ENCODE data around the gene TMEM54.

Gene TMEM54

DNA sequence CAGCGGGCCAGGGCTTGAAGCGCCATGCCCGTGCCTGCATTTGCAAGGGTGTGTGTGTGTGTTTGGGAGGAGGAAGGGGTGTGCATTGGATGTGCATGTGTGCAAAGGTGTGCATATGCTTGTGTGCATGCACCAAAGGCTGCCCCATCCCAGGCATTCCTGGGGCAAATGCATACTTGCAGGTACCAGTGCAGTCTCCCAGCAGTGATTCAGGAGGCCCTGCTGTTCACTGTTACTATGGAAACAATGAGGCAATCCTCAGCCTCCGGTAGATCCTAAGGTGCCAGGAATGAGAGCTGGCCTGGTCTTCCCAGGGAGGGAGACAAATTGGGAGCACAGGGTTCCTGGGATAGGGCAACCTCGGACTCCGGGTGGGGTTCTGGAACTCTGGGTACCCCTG is 23.0 kb downstream of the TMEM54 start:
- DNase-seq = no peak

DNA sequence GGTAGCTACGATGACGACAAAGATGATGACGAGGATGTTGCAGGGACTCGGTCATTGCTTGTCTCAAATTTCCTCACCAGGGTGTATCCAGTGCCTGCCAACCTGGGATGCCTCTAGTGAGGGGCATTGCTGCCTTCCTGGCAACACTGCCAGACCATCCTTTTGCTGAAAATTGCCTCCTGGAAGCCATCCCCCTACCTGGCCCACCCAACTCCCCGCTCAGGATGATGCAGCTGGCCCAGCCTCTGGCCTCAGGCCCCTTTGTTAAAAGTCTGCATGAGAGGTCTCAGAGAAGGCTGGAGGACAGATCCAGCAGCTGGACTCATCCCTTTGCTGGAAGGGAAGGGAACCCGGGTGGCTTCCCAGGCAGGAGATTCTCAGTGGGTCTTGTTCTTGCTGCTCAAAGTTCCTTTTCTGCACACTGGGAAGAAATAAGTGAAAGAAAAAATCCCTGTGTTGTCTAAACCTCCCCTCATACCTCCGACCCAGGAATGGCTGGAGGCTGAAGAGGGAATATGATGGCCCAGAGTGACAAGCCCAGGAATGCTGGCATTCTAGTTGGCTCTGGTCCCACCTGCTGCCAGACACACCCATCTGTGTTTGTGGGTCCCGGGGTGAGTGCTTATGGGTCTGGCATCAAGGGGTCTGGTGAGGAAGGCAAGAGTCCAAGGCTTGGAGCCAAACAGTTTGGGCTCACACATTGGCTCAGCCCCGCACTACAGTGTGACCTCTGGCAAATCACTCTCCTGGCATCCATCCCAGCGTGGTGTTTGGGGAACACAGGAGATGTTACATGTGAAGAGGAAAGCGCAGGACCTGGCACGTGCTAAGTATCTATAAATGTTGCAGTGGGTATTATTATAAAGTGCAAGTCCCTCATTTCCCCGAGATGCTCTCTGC is 23.7 kb downstream of the TMEM54 start:
- no peak for DNase-seq

DNA sequence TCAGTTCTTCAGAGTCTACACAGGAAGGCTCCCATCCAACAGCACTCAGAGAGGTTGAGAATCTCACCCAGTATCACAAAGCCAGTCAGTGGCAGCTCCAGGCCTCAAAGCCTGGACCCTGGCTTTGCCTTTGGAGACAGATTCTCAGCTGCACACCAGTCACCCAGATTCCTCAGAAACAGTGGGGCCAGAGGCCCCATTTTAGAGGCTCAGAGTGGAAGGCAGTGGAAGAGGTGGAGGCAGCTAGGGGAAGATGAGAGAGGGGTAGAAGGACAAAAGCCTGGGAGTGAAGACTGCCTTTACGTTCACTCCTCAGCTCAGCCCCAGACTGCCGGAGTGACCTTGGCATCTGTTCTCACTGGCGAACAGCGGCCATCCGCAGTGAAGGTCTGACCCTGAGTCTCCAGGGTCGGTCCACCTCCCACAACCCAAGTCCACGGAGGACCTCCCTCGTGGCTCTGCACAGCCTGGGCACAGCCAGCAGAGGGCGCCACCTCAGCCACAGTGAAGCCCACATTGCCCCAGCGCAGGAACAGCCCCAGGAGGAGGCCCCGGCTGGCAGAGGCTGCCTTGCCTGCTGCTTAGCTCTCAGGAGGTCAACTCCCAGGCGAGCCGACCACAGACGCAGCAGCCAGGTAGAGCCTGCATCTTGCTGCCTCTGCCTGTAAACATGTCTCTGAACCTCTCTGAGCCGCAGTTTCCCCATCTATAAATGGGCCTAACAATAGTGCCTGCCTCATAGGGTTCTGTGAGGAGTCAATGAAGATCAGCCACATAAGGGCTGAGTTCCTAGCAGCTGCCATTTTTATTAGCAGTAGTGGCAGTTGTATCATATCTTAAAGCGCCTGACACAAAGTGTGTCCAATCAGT is 24.6 kb downstream of the TMEM54 start:
- peak; percentile 38 to 78 for DNase-seq

DNA sequence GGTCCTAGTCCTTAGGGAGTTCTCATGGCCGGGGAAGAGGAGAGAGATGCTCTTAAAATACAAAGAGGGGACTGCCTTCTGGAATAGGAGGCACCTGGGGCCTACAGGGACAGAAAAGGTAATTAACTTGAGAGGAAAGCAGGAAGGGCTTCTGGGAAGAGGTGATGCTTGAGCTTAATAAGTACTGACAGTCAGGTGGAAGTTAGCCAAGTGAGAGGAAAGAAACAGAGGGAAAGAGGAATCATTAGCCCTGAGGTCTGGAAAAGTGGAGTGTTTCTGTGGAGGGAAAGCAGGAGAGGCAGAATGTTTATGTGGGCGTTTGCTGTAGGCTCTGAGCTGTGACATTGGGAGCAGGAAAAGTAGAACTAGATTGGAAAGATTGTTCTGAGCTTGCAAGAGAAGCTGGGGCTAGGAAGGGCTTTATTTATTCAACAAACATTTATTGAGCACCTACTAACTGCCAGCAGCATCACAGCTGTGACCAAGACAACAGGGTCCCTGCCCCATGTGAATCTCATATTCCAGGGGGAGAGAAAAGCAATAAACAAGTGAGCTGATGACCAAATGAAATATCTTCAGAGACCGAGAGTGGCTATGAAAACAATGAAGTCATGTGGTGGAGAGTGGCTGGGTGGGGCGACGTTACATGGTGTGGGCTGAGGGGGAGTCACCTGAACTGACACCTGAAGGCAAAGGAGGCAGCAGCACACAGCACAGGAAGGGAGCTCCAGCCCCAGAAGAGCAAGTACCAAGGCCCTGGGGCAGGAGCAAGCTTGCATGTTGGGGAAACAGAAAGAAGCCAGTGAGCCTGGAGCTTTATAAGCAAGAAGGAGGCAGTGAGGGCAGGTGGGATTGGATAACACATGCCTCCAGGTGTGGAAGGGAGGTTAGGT is 26.1 kb downstream of the TMEM54 start:
- no peak for DNase-seq

DNA sequence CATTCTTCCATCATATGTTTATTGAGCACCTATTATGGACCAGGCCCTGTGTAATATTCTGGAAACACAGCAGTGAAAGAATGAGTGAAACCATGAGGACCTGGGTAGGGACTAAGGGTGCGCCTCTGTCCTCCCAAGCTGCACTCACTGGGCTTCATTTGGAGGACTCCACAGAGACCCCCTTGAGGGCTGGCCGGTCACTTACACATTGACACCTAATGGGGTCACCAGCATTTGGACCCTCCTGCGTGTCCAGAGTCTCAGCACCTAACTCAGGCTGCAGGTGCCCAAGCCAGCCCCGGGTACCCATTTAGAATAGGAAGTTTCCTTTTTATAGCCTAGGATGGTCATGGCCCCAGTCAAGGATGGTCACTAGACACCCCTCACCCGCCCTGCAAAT is 27.7 kb downstream of the TMEM54 start:
- DNase-seq = no peak

DNA sequence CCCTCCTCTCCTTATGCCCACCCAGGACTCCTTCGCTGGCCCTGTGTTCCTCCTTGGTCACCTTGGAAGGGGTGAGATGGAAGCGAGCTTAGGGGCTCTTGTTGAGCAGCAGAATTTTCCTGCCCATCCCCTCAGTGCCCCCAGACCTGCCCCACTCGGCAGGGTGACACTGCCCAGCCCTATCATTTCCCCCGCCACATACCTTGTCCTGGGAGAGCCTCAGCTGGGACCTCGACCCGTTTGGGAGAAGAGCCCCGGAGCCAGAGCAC is 29.1 kb downstream of the TMEM54 start:
- no peak for DNase-seq

DNA sequence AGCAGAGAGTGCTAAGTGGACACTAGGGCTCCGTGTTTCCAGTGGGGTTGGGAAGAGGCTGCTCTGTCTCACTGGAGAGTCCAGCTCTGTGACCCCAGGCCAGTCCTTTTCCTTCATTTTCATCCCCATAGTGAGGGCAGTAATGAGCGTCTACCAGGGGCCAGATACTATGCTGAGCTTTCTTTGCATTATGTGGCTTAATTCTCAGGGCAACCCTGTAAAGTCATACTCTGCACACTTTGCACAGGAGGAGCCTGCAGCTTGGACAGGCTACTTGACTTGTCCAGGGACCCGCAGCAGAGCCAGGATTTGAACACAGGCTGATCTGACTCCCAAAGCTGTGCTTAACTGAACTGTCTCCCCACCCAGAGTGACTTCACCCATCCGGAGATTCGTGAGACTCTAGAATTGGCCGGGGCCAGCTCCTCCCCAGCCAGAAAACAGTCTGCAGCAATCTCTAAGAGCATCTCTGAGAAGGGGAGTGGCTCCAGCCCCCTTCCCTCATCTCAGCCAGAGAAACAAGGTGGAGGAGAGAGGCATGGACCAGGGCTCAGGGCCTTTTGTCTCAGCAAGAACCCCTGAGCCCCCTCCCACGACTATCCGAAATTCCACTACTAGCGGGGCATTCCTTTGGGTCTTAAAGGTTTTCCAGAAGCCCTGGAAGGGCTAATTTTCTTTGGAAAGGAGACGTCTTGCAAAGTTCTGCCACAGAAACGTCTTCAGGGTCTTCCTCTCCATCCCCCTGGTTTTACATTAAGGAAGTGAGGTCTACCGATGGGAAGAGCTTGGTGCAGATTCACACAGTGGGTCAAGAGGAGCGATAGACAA is 29.6 kb downstream of the TMEM54 start:
- DNase-seq = no peak

DNA sequence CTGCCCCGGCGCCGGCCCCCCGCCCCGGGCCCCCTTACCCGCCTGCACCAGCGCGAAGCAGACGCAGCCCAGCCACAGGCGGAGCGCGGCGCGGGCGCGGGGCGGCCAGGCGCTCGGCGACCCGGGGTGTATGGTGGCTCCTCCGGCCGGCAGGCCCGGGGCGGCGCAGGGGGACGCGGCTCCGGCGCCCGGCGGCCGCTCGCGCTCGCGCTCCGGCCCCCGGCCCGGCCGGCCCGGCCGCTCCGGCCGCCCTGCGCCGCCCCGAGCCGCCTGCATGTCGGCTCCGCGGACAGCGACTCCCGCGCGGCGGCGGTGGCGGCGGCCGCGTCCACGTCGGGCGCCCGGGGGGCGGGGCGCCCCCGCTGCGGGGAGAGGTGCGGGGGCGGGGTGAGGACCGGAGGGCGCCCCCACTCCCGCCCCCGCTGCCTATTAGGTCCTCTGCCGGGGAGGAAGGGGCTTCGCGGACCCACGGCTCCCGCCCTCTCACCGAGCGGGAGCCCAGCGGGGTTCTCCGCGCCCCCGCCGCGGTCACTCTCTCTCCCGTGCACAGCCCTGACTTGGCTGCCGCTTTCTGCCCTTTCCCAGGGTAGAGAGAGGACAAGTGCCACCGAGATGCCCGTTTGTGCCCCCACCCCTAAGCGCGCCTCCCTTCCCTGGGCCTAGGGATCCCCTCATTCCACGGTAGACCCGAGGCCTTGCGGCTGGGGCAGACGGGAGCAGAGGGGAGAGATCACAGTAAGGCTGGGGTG is 30.4 kb downstream of the TMEM54 start, which contains the start of gene FNDC5:
Gene FNDC5 (minus strand): TSS at position 298 of the 749 bp plus-strand sequence.
- DNase-seq = no peak

DNA sequence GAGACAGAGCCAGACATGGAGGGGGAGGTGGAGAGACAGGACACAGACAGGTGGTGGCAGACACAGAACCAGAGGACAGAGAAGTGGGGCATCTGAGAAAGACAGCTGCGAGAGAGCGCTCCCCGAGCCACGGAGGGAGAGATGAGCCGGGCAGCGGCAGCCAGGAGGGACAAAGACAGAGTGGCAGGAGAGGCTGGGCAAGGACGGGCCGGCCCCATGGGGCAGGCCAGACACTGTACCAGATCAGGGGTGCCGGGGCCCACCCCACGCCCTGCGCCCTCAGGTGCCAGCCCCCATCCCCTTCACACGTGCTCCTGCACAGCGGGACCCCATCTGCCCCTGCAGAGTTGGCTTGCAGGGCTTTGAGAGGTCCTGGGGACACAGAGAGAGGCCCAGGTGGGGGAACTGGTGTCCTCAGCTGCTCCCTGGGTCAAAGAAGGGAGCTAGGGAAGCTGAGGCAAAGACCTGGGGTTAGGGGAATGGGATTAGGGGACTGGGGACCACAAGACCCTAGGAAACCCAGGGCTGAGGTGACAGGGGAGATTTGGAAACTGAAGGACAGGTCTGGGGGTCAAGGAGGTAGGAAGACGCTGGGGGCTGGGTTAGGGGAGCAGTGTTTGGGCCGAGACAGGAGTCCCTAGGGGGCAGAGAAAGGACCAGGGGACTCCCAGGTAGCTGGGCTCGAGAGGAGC is 31.1 kb downstream of the TMEM54 start:
- no peak for DNase-seq

DNA sequence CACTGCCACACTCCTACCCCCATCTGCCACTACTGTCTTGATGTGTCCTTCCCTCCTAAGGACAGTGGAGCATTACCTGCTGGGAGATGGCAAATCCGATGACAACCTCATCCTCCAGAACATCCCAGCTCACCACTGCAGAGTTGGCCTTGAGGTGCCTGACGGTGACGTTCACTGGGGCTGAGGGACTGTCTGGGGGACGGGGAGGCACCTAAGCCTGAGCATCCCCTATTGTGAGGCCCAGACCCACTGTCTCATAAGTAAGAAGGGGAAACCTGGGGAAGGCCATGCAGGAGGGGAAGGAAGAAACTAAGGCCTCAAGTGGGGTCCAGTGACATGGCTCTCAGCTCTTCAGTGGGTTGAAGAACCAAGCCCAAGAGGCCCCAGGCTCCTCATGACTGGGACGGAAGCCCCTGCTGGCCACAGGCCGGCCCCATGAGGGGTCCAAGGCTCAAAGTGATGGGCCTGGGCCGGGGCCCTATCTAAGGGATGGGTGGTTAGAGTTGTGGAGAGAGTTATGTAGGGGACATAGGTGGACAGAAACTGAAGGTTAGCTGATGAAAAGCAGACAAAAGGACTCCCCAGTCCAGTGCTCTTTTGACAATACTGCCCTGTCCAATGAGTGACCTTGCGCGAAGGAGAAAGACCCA is 32.3 kb downstream of the TMEM54 start:
- no peak for DNase-seq

DNA sequence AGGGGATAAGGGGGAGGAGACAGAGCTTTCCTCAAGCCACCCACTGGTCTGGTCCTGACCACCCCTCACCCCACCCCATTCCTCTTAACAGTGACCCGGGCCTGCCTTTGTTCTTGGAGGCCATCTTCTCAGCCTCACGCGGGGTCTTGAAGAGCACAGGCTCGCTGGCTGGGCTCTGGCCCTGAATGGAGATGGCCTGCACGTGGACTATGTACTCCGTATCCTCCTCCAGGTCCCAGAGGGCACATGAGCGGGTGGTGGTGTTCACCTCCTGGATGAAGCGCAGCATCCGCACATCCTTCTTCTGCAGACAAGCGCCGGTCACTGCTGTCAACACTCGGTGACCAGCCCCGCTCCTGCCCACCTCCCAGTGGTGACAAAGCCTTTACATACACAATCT is 33.1 kb downstream of the TMEM54 start:
- no peak for DNase-seq

DNA sequence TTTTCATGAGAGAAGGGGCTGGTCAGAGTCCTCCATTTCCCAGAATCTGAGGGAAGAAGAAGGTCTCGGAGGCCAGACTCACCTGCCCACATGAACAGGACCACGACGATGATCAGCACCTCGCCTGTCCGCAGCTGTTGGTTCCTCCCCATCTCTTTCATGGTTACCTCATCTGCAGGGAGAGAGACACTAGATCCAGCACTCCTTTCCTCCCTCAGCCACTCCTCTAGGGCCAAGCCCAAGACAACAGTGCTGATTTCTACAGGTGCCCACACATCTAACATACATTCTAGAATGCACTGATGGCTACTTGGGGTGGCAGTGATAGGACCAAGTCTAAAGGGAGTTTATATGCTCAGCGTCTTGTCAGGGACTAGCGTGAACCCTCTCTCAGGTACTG is 33.5 kb downstream of the TMEM54 start:
- no peak for DNase-seq

DNA sequence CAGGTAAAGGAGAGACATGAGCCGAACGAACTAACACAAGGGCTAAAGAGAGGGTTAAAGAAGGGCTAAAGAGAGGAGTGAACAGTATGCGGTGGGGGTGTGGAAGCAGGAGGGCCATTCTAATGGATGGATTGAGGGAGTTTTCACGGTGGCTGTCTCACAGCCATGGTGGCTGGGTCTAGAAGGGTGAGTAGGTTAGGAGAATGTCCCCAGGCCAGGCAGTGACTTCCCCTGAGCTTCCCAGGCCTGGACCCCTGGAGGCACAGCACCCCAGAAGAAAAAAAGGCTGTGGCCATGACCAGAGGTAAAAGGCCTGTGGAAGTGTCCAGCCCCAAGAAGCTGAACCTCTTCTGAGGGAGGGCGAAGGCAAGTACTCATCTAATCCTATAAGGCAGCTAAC is 34.0 kb downstream of the TMEM54 start:
- DNase-seq = no peak

DNA sequence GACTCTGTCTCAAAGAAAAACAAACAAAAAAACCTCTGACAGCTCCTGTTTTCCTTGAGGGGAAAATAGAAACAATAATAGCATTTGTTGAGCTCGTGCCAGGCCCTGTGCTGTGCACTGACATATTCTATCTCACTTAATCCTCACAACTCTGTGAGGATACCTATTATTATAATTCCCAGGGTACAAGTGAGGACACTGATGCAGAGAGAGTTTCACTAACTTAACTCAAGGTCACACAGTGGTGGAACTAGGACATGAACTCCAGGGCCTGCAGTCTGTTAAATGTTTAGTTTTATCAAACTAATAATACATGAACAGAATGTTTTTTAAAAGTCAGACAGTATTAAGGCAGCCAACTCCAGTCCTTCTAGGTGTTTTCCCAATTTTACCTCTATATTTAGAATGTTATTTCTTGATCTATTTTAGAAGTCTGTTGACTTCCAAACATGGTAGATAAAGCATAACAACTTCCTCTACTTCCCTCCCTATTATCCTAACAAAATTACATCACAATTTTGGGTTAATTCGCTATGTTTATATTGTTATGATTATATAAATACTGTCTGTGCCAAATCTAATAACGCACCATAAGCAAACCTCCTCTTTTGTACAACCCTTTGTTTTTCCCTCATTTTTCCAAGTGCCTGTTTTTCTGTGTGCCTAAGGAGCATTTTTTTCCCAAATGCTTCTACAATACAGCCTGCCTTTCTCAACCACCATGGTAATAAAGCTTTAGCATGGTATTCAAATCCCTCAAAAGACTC is 35.4 kb downstream of the TMEM54 start:
- DNase-seq = no peak

DNA sequence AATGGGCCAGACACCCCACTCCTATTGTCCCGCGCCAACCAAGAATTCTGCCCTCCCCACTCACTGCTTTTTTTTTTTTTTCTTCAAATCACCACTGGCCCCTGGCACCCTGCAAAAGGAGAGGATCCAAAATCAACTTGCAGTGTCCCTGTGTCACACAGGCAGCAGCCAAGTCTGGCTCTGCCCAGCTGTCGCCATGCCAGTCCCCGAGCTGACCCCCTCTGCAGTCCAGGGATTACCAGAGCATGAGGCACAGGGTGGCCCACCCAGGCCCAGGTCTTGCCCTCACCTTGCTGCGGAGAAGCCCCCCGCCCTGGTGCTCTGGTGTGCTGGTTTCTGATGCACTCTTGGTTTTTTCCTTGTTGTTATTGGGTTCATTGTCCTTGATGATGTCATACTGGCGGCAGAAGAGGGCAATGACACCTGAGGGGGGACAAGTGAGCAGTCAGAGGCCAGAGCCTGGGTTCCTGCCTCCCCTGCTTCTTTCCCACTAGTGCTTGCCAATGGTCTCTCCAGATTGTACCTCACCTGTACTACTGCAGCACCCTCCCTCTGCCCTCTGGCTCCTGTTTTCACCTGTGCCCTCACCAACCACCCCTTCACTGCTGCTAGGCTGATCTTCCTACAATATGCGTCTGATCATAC is 36.7 kb downstream of the TMEM54 start:
- DNase-seq = no peak

DNA sequence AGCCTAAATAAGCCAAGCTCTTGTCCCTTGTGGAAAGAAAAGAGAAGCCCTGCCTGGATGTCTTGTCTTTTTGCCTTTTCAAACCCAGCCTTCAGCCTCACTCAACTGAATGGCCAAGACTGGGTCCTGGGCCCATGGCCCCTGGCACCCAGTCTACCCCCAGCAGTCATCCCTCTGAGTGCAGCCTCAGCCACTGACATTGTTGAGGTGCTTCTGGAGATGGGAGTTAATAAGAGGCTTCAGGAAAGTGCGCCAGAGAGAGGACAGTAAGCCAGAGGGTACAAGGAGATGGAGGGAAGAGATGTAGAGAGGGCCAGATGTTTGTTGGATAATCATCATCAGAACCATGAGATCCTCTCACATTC is 37.3 kb downstream of the TMEM54 start:
- no peak for DNase-seq

DNA sequence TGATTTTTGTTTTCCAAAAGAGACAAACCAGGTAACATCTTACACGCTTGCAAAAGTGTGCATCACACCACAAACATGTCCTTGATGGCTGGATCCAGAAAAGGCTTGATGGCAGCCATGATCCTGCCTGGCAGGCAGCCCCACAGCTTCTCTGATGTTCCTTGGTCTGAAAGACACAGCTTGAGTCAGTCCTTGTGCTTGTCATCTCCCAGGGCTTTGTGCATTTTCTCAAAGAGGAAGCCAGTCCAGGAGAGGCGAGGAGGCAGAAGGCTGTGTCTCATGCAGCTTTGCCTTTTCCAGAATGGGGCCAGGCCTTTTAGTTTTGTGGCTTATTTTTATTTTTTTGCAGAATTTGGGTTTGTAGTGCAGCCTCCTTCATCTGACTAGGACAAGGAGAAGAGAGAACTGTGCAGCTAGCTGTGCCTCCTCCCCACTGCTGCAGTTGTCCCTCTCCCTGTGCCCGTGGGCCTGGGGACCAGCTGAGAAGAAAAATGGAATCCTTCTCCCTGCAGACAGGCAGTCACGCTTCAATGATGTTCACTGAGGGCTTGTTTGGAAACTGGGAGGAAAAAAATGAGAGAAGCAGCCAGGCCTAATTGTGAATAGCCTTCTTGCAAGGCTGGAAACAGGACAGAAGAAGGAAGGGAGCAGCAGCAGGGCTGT is 37.8 kb downstream of the TMEM54 start:
- peak in 1 of 2 donors; percentile 12 for DNase-seq

Measured in inflammatory macrophage treated with lipopolysaccharide for 1 hour (primary cell).